HepG2 (cell line): ENCODE data around the gene FAM174C. TPM values are rescaled to one million over a fixed set of nuclear protein-coding genes. Genes with fewer than 3 reads are reported as not detected.

Experiments
- BRF2 ChIP-seq: sonication (generic); formaldehyde crosslinking; IDR thresholded peaks from 2 replicates; pipeline ENCODE4 v1.8.1; 2022; ENCODE audit warnings: mild to moderate bottlenecking, missing genetic modification reagents
- ELK4 ChIP-seq: sonication (generic); formaldehyde crosslinking; IDR thresholded peaks from 2 replicates; pipeline ENCODE4 v1.9.0; 2021; ENCODE audit warnings: missing genetic modification reagents, borderline replicate concordance
- EZH2 ChIP-seq: conservative IDR thresholded peaks from 2 replicates; pipeline ENCODE4 v1.6.1; 2012; ENCODE audit warnings: mild to moderate bottlenecking, low read depth, low read length, moderate library complexity
- MTA3 ChIP-seq: sonication (generic); formaldehyde crosslinking; IDR thresholded peaks from 2 replicates; pipeline ENCODE4 v1.4.0; 2020; ENCODE audit warnings: missing genetic modification reagents
- RAD21 ChIP-seq: fragments of 450-650 bp; formaldehyde crosslinking; IDR thresholded peaks from 2 replicates; pipeline ENCODE4 v1.5.0; 2020; ENCODE audit warnings: mild to moderate bottlenecking
- RCOR2 ChIP-seq: IDR thresholded peaks from 2 replicates; pipeline ENCODE4 v1.6.1; 2016; ENCODE audit warnings: missing biosample characterization, missing genetic modification reagents
- ZFP37 ChIP-seq: sonication (generic); formaldehyde crosslinking; IDR thresholded peaks from 2 replicates; pipeline ENCODE4 v1.4.0; 2020; ENCODE audit warnings: missing genetic modification reagents, borderline replicate concordance
- ZNF207 ChIP-seq: fragments of 450-650 bp; IDR thresholded peaks from 2 replicates; pipeline ENCODE4 v1.6.1; 2016; ENCODE audit warnings: antibody characterized with exemption, borderline replicate concordance
- ZNF318 ChIP-seq: sonication (generic); formaldehyde crosslinking; IDR thresholded peaks from 2 replicates; pipeline ENCODE4 v1.4.0; 2020; ENCODE audit warnings: mild to moderate bottlenecking, missing genetic modification reagents
- ZNF496 ChIP-seq: sonication (generic); formaldehyde crosslinking; IDR thresholded peaks from 2 replicates; pipeline ENCODE4 v1.8.1; 2023; ENCODE audit warnings: mild to moderate bottlenecking, moderate library complexity, missing genetic modification reagents; ENCODE audit not compliant: insufficient replicate concordance
- ZNF646 ChIP-seq: sonication (generic); formaldehyde crosslinking; IDR thresholded peaks from 2 replicates; pipeline ENCODE4 v1.9.0; 2021; ENCODE audit warnings: mild to moderate bottlenecking, missing genetic modification reagents
- polyA plus RNA-seq, 8 experiments: library from polyadenylated mRNA; depleted of rRNA in 3 of 8; stranded (reverse) in 7 of 8; unstranded in 1 of 8; fragments of >200 nt; fragmentation: Illumina TruSeq in 4 of 8; extraction: Trizol in 4 of 8; gene quantifications; 2 replicates each; pipeline versions ENCODE4 v1.2.1 to v1.2.3, GENCODE V29; 2011 to 2016; ENCODE audit warnings: low read depth in 4 of 8, missing spikeins in 1 of 8, mixed read lengths in 1 of 8; ENCODE audit not compliant: insufficient read depth in 1 of 8
- total RNA-seq, 5 experiments: library from RNA; depleted of rRNA; stranded (reverse); fragments of >200 nt; fragmentation: Illumina TruSeq; extraction: Trizol; gene quantifications; 2 replicates each; pipeline ENCODE4 v1.2.3, GENCODE V29; 2016; ENCODE audit warnings: low read depth in 1 of 5

The FAM174C gene
- total and polyA plus RNA-seq, 2 of the 13 experiments (the other 11 are each of a cell fraction or from before 2014, with no cell fraction given) = 19.5 to 31.3 TPM

GRCh38 chr19:1274081-1274851, 1.1 kb upstream of the FAM174C start (continued):
- TF ChIP-seq ZNF646 (CRISPR knock-in tag) (no peak), MTA3 (CRISPR knock-in tag) (no peak), ZNF496 (CRISPR knock-in tag) (no peak), BRF2 (CRISPR knock-in tag) (no peak), ELK4 (no peak), RAD21 (0 out of 2 replicates have a peak, but pooled peaks have one; percentile 3), EZH2 (no peak), ZNF207 (no peak), RCOR2 (CRISPR knock-in tag) (no peak), ZFP37 (no peak), ZNF318 (CRISPR knock-in tag) (no peak)
